Hepatocyte (in vitro differentiated cells): ENCODE results near the gene PRRT3. TPM values are rescaled to one million over a fixed set of nuclear protein-coding genes. Genes with fewer than 3 reads are reported as not detected.

ENCODE experiments used
- DNase-seq: peaks from one replicate; pipeline ENCODE4 v3.0.0-alpha.2; 2016; ENCODE audit warnings: low spot score
- H2AFZ ChIP-seq: fragments of 200-600 bp; sonication (generic); 2 replicates; pipeline ENCODE4 v1.6.0; 2016; ENCODE audit warnings: antibody characterized with exemption, mild to moderate bottlenecking
- H3K27ac ChIP-seq: fragments of 200-600 bp; sonication (generic); 2 replicates; pipeline ENCODE4 v1.5.1; 2016; ENCODE audit warnings: mild to moderate bottlenecking
- H3K27me3 ChIP-seq: fragments of 200-600 bp; sonication (generic); 2 replicates; pipeline ENCODE4 v1.6.1; 2016
- H3K36me3 ChIP-seq: fragments of 200-600 bp; sonication (generic); replicated peaks from 2 replicates; pipeline ENCODE4 v1.5.1; 2016; ENCODE audit warnings: low read depth; ENCODE audit not compliant: insufficient read depth
- H3K4me1 ChIP-seq: fragments of 200-600 bp; sonication (generic); 2 replicates; pipeline ENCODE4 v1.5.1; 2016; ENCODE audit warnings: mild to moderate bottlenecking, moderate library complexity; ENCODE audit not compliant: insufficient read depth
- H3K4me2 ChIP-seq: fragments of 200-600 bp; sonication (generic); 2 replicates; pipeline ENCODE4 v1.6.0; 2016
- H3K4me3 ChIP-seq: fragments of 200-600 bp; sonication (generic); 2 replicates; pipeline ENCODE4 v1.5.1; 2016; ENCODE audit warnings: mild to moderate bottlenecking
- H3K79me2 ChIP-seq: fragments of 200-600 bp; sonication (generic); 2 replicates; pipeline ENCODE4 v1.6.0; 2017; ENCODE audit warnings: mild to moderate bottlenecking
- H3K9me2 ChIP-seq: fragments of 200-600 bp; sonication (generic); replicated peaks from 2 replicates; pipeline ENCODE4 v1.6.0; 2017; ENCODE audit warnings: mild to moderate bottlenecking; ENCODE audit not compliant: insufficient read depth
- H3K9me3 ChIP-seq: fragments of 200-600 bp; sonication (generic); 2 replicates; pipeline ENCODE4 v1.5.1; 2016; ENCODE audit warnings: low read depth, mild to moderate bottlenecking
- H4K20me1 ChIP-seq: fragments of 200-600 bp; sonication (generic); 2 replicates; pipeline ENCODE4 v1.6.0; 2016; ENCODE audit warnings: mild to moderate bottlenecking; ENCODE audit not compliant: insufficient read depth, poor library complexity, severe bottlenecking
- CTCF ChIP-seq: fragments of 200-600 bp; sonication (generic); IDR thresholded peaks from 2 replicates; pipeline ENCODE4 v1.5.1; 2016; ENCODE audit warnings: antibody characterized with exemption, mild to moderate bottlenecking; ENCODE audit not compliant: poor library complexity
- EZH2 ChIP-seq: fragments of 200-600 bp; sonication (generic); IDR thresholded peaks from 2 replicates; pipeline ENCODE4 v1.6.1; 2016; ENCODE audit warnings: antibody characterized with exemption, mild to moderate bottlenecking, borderline replicate concordance
- EZH2phosphoT487 ChIP-seq: fragments of 200-600 bp; sonication (generic); IDR thresholded peaks from one replicate; pipeline ENCODE4 v1.6.1; 2018; ENCODE audit warnings: antibody characterized with exemption, mild to moderate bottlenecking, low read depth, moderate library complexity; ENCODE audit not compliant: unreplicated experiment, severe bottlenecking
- WGBS: methylation state at CpG from one replicate; pipeline ENCODE4 v1.1.6; 2016; ENCODE audit warnings: low lambda C conversion rate; ENCODE audit errors: missing lambda C conversion rate; 5-methylcytosine and 5-hydroxymethylcytosine counted together
- polyA plus RNA-seq: library from polyadenylated mRNA; unstranded; fragments of >200 nt; fragmentation: Nextera tagmentation; extraction: Ambion mirVana; gene quantifications from 2 replicates; pipeline ENCODE4 v1.2.1, GENCODE V29; 2016
- total RNA-seq: library from RNA; depleted of rRNA; stranded (reverse); fragments of >200 nt; gene quantifications from 2 replicates; pipeline ENCODE4 v1.2.3, GENCODE V29; 2014

Gene PRRT3
- total and polyA plus RNA-seq, 2 experiments from 2014 or later: 2.0 to 2.5 TPM

- H3K27me3 ChIP-seq: no peaks in the 10 kb centered on the region
- peaks cover 45% of the 10 kb centered on the region for H3K4me1 ChIP-seq
- H3K79me2 ChIP-seq: peaks cover 12% of the 10 kb centered on the region
- 59% methylated on average over 9 of the region's 15 CpGs for WGBS
- H3K9me3 ChIP-seq: no peaks in the 10 kb centered on the region
- H3K4me3 ChIP-seq: no peak overlapping the region
- H2AFZ ChIP-seq: peak overlapping the region; percentile 31
- H3K36me3 ChIP-seq: no peaks in the 10 kb centered on the region
- no peaks in the 10 kb centered on the region for H4K20me1 ChIP-seq
- peak overlapping the region; percentile 91 for H3K27ac ChIP-seq
- TF ChIP-seq EZH2phosphoT487: no peak
- TF ChIP-seq CTCF: no peak
- TF ChIP-seq EZH2: no peak
- no peak for DNase-seq
- no peaks in the 10 kb centered on the region for H3K9me2 ChIP-seq
- peak overlapping the region; percentile 94 for H3K4me2 ChIP-seq
These were observed 37.5 kb downstream of the PRRT3 start for GRCh38 chr3:9914559-9915253.

GRCh38 chr3:9914011-9914410 is 38.2 kb downstream of the PRRT3 start:
- Histone ChIP-seq H3K9me2 (no peaks in the 10 kb centered on the region), H2AFZ (no peak overlapping the region), H3K79me2 (peaks cover 12% of the 10 kb centered on the region), H3K27ac (peak overlapping the region; percentile 91), H3K27me3 (no peaks in the 10 kb centered on the region), H3K4me3 (no peak overlapping the region), H3K9me3 (no peaks in the 10 kb centered on the region), H3K36me3 (no peaks in the 10 kb centered on the region), H3K4me1 (peaks cover 45% of the 10 kb centered on the region), H4K20me1 (no peaks in the 10 kb centered on the region), H3K4me2 (no peak overlapping the region)
- no peak for TF ChIP-seq EZH2phosphoT487
- no peak for TF ChIP-seq EZH2
- no peak for TF ChIP-seq CTCF
- DNase-seq: no peak
- 76% methylated on average over 1 of the region's 1 CpG for WGBS

GRCh38 chr3:9913601-9914000 is 38.6 kb downstream of the PRRT3 start:
- WGBS: 76% methylated on average over 5 of the region's 5 CpGs
- H3K27ac ChIP-seq: peak overlapping the region; percentile 43

More at GRCh38 chr3:9913601-9914000, 38.6 kb downstream of the PRRT3 start:
- Histone ChIP-seq H3K79me2 (peaks cover 12% of the 10 kb centered on the region), H3K36me3 (no peaks in the 10 kb centered on the region), H2AFZ (no peak overlapping the region), H3K4me1 (peaks cover 45% of the 10 kb centered on the region), H3K9me3 (no peaks in the 10 kb centered on the region), H3K4me3 (no peak overlapping the region), H4K20me1 (no peaks in the 10 kb centered on the region), H3K4me2 (no peak overlapping the region), H3K27me3 (no peaks in the 10 kb centered on the region), H3K9me2 (no peaks in the 10 kb centered on the region)
- no peak for DNase-seq
- TF ChIP-seq EZH2phosphoT487 (no peak), EZH2 (no peak), CTCF (no peak)
